H9 (cell line): ENCODE data around the gene ACTL6B. TPM values are rescaled to one million over a fixed set of nuclear protein-coding genes. Genes with fewer than 3 reads are reported as not detected.

Experiments used
- DNase-seq: peaks from one replicate; pipeline ENCODE4 v3.0.0-alpha.2; 2017
- H2AFZ ChIP-seq: one replicate; pipeline ENCODE4 v1.6.1; 2013; ENCODE audit warnings: mild to moderate bottlenecking, low read length, control low read depth, moderate library complexity
- H2AK5ac ChIP-seq: 2 replicates; pipeline ENCODE4 v1.6.1; 2013; ENCODE audit warnings: low read length, control low read depth, mixed read lengths; ENCODE audit not compliant: insufficient read length
- H2BK120ac ChIP-seq: one replicate; pipeline ENCODE4 v1.6.1; 2013; ENCODE audit warnings: low read depth, mild to moderate bottlenecking, low read length, control low read depth, inconsistent platforms; ENCODE audit not compliant: poor library complexity, severe bottlenecking
- H2BK12ac ChIP-seq: 2 replicates; pipeline ENCODE4 v1.6.1; 2013; ENCODE audit warnings: low read length, control low read depth, mixed read lengths, low read depth; ENCODE audit not compliant: insufficient read length
- H2BK15ac ChIP-seq: 2 replicates; pipeline ENCODE4 v1.6.1; 2013; ENCODE audit warnings: low read depth, low read length, control low read depth
- H2BK20ac ChIP-seq: one replicate; pipeline ENCODE4 v1.6.1; 2013; ENCODE audit warnings: low read depth, mild to moderate bottlenecking, low read length, control low read depth, inconsistent platforms; ENCODE audit not compliant: poor library complexity, severe bottlenecking
- H2BK5ac ChIP-seq: 2 replicates; pipeline ENCODE4 v1.6.1; 2013; ENCODE audit warnings: low read length, control low read depth, mixed read lengths; ENCODE audit not compliant: insufficient read length
- H3K14ac ChIP-seq: 2 replicates; pipeline ENCODE4 v1.6.1; 2013; ENCODE audit warnings: low read length, control low read depth; ENCODE audit not compliant: insufficient read depth
- H3K18ac ChIP-seq: 2 replicates; pipeline ENCODE4 v1.6.1; 2013; ENCODE audit warnings: low read depth, mild to moderate bottlenecking, mixed read lengths, low read length, control low read depth; ENCODE audit not compliant: insufficient read length
- H3K23ac ChIP-seq: 2 replicates; pipeline ENCODE4 v1.6.1; 2013; ENCODE audit warnings: low read length, control low read depth, mixed read lengths, low read depth; ENCODE audit not compliant: insufficient read length
- H3K23me2 ChIP-seq: 2 replicates; pipeline ENCODE4 v1.6.1; 2013; ENCODE audit warnings: low read depth, mild to moderate bottlenecking, mixed read lengths, low read length, control low read depth; ENCODE audit not compliant: insufficient read length, poor library complexity, severe bottlenecking
- H3K27ac ChIP-seq: 2 replicates; pipeline ENCODE4 v1.5.1; 2013; ENCODE audit warnings: low read length, control low read depth, mixed read lengths, low read depth; ENCODE audit not compliant: insufficient read length
- H3K27me3 ChIP-seq: 2 replicates; pipeline ENCODE4 v1.6.1; 2013; ENCODE audit warnings: low read length, control low read depth, inconsistent platforms; ENCODE audit not compliant: insufficient read depth
- H3K4ac ChIP-seq: 2 replicates; pipeline ENCODE4 v1.6.1; 2013; ENCODE audit warnings: low read depth, mild to moderate bottlenecking, control low read depth, inconsistent platforms, low read length, moderate library complexity
- H3K4me1 ChIP-seq: 2 replicates; pipeline ENCODE4 v1.6.1; 2013; ENCODE audit warnings: low read length, control low read depth, inconsistent platforms; ENCODE audit not compliant: insufficient read depth
- H3K4me2 ChIP-seq: 2 replicates; pipeline ENCODE4 v1.6.1; 2013; ENCODE audit warnings: low read length, control low read depth, mixed read lengths; ENCODE audit not compliant: insufficient read length, insufficient read depth
- H3K56ac ChIP-seq: 2 replicates; pipeline ENCODE4 v1.6.1; 2013; ENCODE audit warnings: low read depth, mild to moderate bottlenecking, mixed read lengths, low read length, control low read depth; ENCODE audit not compliant: insufficient read length
- H3K79me1 ChIP-seq: 2 replicates; pipeline ENCODE4 v1.6.1; 2013; ENCODE audit warnings: low read depth, mild to moderate bottlenecking, moderate library complexity, low read length, control low read depth, inconsistent platforms; ENCODE audit not compliant: insufficient read depth, poor library complexity, severe bottlenecking
- H3K79me2 ChIP-seq: 2 replicates; pipeline ENCODE4 v1.6.1; 2013; ENCODE audit warnings: low read length, control low read depth, inconsistent platforms; ENCODE audit not compliant: insufficient read depth
- H3K9ac ChIP-seq: 2 replicates; pipeline ENCODE4 v1.6.1; 2013; ENCODE audit warnings: low read length, control low read depth, mixed read lengths; ENCODE audit not compliant: insufficient read length; ENCODE audit errors: extremely low read depth
- H3K9me3 ChIP-seq: one replicate; pipeline ENCODE4 v1.6.1; 2013; ENCODE audit warnings: low read depth, low read length, inconsistent platforms; ENCODE audit not compliant: control insufficient read depth
- H3T11ph ChIP-seq: one replicate; pipeline ENCODE4 v1.6.1; 2013; ENCODE audit warnings: mild to moderate bottlenecking, low read length, control low read depth, inconsistent platforms
- H4K20me1 ChIP-seq: one replicate; pipeline ENCODE4 v1.6.1; 2013; ENCODE audit not compliant: control insufficient read depth, insufficient read length, insufficient read depth
- H4K5ac ChIP-seq: 2 replicates; pipeline ENCODE4 v1.6.1; 2013; ENCODE audit warnings: low read depth, mild to moderate bottlenecking, mixed read lengths, low read length, control low read depth; ENCODE audit not compliant: insufficient read length
- H4K8ac ChIP-seq: replicated peaks from 2 replicates; pipeline ENCODE4 v1.6.1; 2013; ENCODE audit warnings: low read length, control low read depth, mixed read lengths, low read depth; ENCODE audit not compliant: insufficient read length
- H4K91ac ChIP-seq: 2 replicates; pipeline ENCODE4 v1.6.1; 2013; ENCODE audit warnings: low read depth, mild to moderate bottlenecking, moderate library complexity, mixed read lengths, low read length, control low read depth; ENCODE audit not compliant: insufficient read length
- H3K27ac Mint-ChIP-seq, 3 experiments: 2 replicates in 2 of 3; 3 replicates in 1 of 3; pipeline ENCODE4 v1.8.0; 2020 to 2021; ENCODE audit warnings: mixed read lengths in 3 of 3, mild to moderate bottlenecking in 1 of 3, moderate library complexity in 1 of 3
- H3K27me3 Mint-ChIP-seq: 2 replicates; pipeline ENCODE4 v1.8.0; 2021; ENCODE audit warnings: low read depth, mild to moderate bottlenecking, moderate library complexity, mixed read lengths
- H3K36me3 Mint-ChIP-seq, 3 experiments: 2 replicates in 2 of 3; 3 replicates in 1 of 3; pipeline ENCODE4 v1.8.0; 2020 to 2021; ENCODE audit warnings: low read depth in 3 of 3, mixed read lengths in 3 of 3; ENCODE audit not compliant: insufficient read depth in 1 of 3
- H3K4me1 Mint-ChIP-seq, 2 experiments: 2 replicates each; pipeline ENCODE4 v1.8.0; 2020; ENCODE audit warnings: mixed read lengths in 2 of 2
- H3K4me3 Mint-ChIP-seq, 2 experiments: 2 replicates in 1 of 2; 3 replicates in 1 of 2; pipeline ENCODE4 v1.8.0; 2020 to 2021; ENCODE audit warnings: mild to moderate bottlenecking in 2 of 2, mixed read lengths in 2 of 2, moderate library complexity in 1 of 2
- H3K9me3 Mint-ChIP-seq, 2 experiments: 2 replicates in 1 of 2; 3 replicates in 1 of 2; pipeline ENCODE4 v1.8.0; 2020; ENCODE audit warnings: mild to moderate bottlenecking in 2 of 2, mixed read lengths in 2 of 2, moderate library complexity in 1 of 2
- CTCF ChIP-seq: fragments of 200-600 bp; sonication (generic); conservative IDR thresholded peaks from 3 replicates; pipeline ENCODE4 v1.8.0; 2021; ENCODE audit warnings: antibody characterized with exemption, mild to moderate bottlenecking
- WGBS: extraction: QIAGEN DNeasy Blood & Tissue Kit; methylation state at CpG from one replicate; pipeline ENCODE4 v1.1.7; 2013; ENCODE audit warnings: missing lambda C conversion rate, low lambda C conversion rate, mixed read lengths; ENCODE audit not compliant: insufficient read length; ENCODE audit errors: extremely low coverage; 5-methylcytosine and 5-hydroxymethylcytosine counted together
- total RNA-seq: library from RNA; stranded (reverse); gene quantifications from 2 replicates; pipeline ENCODE4 v1.2.1, GENCODE V29; 2021

Gene ACTL6B
- total RNA-seq, 1 experiment from 2014 or later, result 0.50 TPM

GRCh38 chr7:100612730-100613390 lies 43.4 kb downstream of the ACTL6B start:
- no peaks in the 10 kb centered on the region for H3K79me2 ChIP-seq
- H3K14ac ChIP-seq, result peak overlapping the region; percentile 34; the same call in 1 of the 2 replicates
- no peaks in the 10 kb centered on the region; the same call in 1 of the 2 replicates for H3K27me3 Mint-ChIP-seq
- peaks cover 0 to 8% (median 4%) of the 10 kb centered on the region in 3 experiments; a peak in 6 of 7 replicates for H3K36me3 Mint-ChIP-seq
- H2BK120ac ChIP-seq, result no peak overlapping the region
- peak; percentile 62 for DNase-seq
- no peaks in the 10 kb centered on the region for H3K9me3 ChIP-seq
- no peak overlapping the region for H2AFZ ChIP-seq
- no peak overlapping the region for H3K18ac ChIP-seq
- H2BK5ac ChIP-seq, result no peak overlapping the region
- peaks cover 2% of the 10 kb centered on the region for H3K23me2 ChIP-seq
- no peak overlapping the region for H3K56ac ChIP-seq
- peaks cover 7 to 9% of the 10 kb centered on the region in 2 experiments for H3K4me1 Mint-ChIP-seq
- H3T11ph ChIP-seq, result no peak overlapping the region
- no peak overlapping the region for H2AK5ac ChIP-seq
- no peak overlapping the region for H4K8ac ChIP-seq
- no peaks in the 10 kb centered on the region for H4K20me1 ChIP-seq
- no peak overlapping the region for H3K4ac ChIP-seq
- H4K5ac ChIP-seq, result no peak overlapping the region
- H3K9ac ChIP-seq, result no peak overlapping the region
- H4K91ac ChIP-seq, result no peak overlapping the region
- no peaks in the 10 kb centered on the region for H3K4me1 ChIP-seq
- peak; percentile 56 for TF ChIP-seq CTCF
- H3K4me3 Mint-ChIP-seq, result peak overlapping the region; percentile 93 to 97
- no peak overlapping the region for H3K23ac ChIP-seq
- peak overlapping the region; percentile 61 for H3K4me2 ChIP-seq
- H2BK15ac ChIP-seq, result no peak overlapping the region
- no peak overlapping the region for H3K27ac Mint-ChIP-seq
- no peak overlapping the region for H2BK20ac ChIP-seq
- no CpG with 5 or more reads among the region's 29 CpGs for WGBS
- no peak overlapping the region for H3K27ac ChIP-seq
- no peaks in the 10 kb centered on the region for H3K79me1 ChIP-seq
- no peaks in the 10 kb centered on the region for H3K27me3 ChIP-seq
- no peak overlapping the region for H2BK12ac ChIP-seq
- no peaks in the 10 kb centered on the region; a peak in 1 of 5 replicates for H3K9me3 Mint-ChIP-seq
